ENCODE results near the gene HYOU1.

DNA sequence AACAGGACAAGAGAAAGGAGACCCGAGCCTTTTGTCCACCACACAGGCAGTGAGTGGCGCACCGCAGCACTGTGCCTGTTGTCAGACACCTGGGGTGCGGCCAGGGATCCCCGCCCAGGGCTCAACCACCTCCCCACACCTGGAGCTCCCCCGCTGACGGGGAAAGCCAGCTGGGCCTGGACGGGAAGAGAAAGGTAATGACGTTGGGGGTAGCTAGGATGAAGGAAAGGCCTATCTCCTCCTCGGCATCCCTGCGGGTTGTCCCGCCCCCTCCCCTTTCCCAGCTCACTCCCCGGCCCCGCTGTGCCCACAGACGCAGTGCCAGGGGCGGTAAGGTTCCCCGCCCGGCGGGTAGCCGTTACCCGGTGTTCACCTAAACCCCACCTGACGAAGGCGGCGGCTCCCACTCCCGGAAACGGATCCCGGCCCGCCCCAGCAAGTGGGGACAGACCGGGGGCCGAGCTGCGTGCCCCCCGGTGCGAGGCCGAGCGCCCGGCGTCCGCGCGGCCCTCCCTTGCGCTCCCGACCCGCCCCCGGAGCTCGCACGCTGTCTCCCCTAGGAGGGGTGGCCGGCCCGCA lies 495 bp downstream of the HYOU1 start:
- TF ChIP-seq, protein P1, sequence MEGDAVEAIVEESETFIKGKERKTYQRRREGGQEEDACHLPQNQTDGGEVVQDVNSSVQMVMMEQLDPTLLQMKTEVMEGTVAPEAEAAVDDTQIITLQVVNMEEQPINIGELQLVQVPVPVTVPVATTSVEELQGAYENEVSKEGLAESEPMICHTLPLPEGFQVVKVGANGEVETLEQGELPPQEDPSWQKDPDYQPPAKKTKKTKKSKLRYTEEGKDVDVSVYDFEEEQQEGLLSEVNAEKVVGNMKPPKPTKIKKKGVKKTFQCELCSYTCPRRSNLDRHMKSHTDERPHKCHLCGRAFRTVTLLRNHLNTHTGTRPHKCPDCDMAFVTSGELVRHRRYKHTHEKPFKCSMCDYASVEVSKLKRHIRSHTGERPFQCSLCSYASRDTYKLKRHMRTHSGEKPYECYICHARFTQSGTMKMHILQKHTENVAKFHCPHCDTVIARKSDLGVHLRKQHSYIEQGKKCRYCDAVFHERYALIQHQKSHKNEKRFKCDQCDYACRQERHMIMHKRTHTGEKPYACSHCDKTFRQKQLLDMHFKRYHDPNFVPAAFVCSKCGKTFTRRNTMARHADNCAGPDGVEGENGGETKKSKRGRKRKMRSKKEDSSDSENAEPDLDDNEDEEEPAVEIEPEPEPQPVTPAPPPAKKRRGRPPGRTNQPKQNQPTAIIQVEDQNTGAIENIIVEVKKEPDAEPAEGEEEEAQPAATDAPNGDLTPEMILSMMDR (optimal IDR thresholded peaks at IDR 0.05 in 1 of 3, IDR thresholded peaks at IDR 0.05 in 1 of 3, conservative IDR thresholded peaks at IDR 0.05 in 1 of 3; ENCODE audit: extremely low read depth in 1 of 3, insufficient read depth in 2 of 3, low read length in 3 of 3) = no peak
- TF ChIP-seq EZH2 (IDR thresholded peaks at IDR 0.05; ENCODE audit: low read length) = no peak
